Measurements from ENCODE around the gene TMEM53. TPM values are rescaled to one million over a fixed set of nuclear protein-coding genes. Genes with fewer than 3 reads are reported as not detected.

Gene TMEM53
- total RNA-seq, 1 donor from 2014 or later: 11.8 TPM

GRCh38 chr1:44663417-44663816, 10.9 kb downstream of the TMEM53 start:
- no peak for DNase-seq (ENCODE audit: low spot score, unreplicated experiment)
- H3K36me3 Mint-ChIP-seq (ENCODE audit: insufficient read depth): no peaks in the 10 kb centered on the region
- H3K9me3 Mint-ChIP-seq (ENCODE audit: low read depth): no peaks in the 10 kb centered on the region
- no peak overlapping the region for H3K4me3 Mint-ChIP-seq (ENCODE audit: low read depth)
- H3K27me3 Mint-ChIP-seq: no peaks in the 10 kb centered on the region
- H3K4me1 Mint-ChIP-seq (ENCODE audit: low read depth): peaks cover 7% of the 10 kb centered on the region
- TF ChIP-seq, protein P1, sequence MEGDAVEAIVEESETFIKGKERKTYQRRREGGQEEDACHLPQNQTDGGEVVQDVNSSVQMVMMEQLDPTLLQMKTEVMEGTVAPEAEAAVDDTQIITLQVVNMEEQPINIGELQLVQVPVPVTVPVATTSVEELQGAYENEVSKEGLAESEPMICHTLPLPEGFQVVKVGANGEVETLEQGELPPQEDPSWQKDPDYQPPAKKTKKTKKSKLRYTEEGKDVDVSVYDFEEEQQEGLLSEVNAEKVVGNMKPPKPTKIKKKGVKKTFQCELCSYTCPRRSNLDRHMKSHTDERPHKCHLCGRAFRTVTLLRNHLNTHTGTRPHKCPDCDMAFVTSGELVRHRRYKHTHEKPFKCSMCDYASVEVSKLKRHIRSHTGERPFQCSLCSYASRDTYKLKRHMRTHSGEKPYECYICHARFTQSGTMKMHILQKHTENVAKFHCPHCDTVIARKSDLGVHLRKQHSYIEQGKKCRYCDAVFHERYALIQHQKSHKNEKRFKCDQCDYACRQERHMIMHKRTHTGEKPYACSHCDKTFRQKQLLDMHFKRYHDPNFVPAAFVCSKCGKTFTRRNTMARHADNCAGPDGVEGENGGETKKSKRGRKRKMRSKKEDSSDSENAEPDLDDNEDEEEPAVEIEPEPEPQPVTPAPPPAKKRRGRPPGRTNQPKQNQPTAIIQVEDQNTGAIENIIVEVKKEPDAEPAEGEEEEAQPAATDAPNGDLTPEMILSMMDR (IDR thresholded peaks at IDR 0.05; ENCODE audit: unreplicated experiment): no peak
- no peak overlapping the region for H3K27ac Mint-ChIP-seq

DNA sequence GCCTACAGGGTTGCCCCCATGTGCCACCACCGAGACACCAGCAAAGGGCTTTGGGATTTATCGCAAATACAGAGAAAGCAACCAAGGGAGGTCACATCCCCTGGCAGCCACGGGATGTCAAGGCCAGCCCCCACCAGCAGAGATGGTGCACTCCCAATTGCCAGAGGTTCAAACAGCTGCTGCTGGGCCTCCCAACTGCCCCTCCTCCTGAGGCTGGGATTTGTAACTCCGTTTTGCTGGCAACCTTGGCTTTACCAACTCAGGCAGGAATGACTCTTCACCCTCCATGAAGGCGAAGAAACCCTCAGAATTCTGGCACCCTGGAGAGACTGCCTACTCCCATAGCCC, 11.6 kb downstream of the TMEM53 start:
- no peak for DNase-seq (ENCODE audit: low spot score, unreplicated experiment)
- Mint-ChIP-seq H3K27me3 (no peaks in the 10 kb centered on the region), H3K4me1 (ENCODE audit: low read depth) (peaks cover 7% of the 10 kb centered on the region), H3K4me3 (ENCODE audit: low read depth) (no peak overlapping the region), H3K9me3 (ENCODE audit: low read depth) (no peaks in the 10 kb centered on the region), H3K27ac (no peak overlapping the region), H3K36me3 (ENCODE audit: insufficient read depth) (peaks cover 4% of the 10 kb centered on the region)
- TF ChIP-seq, protein P1 (IDR thresholded peaks at IDR 0.05; ENCODE audit: unreplicated experiment): no peak

DNA sequence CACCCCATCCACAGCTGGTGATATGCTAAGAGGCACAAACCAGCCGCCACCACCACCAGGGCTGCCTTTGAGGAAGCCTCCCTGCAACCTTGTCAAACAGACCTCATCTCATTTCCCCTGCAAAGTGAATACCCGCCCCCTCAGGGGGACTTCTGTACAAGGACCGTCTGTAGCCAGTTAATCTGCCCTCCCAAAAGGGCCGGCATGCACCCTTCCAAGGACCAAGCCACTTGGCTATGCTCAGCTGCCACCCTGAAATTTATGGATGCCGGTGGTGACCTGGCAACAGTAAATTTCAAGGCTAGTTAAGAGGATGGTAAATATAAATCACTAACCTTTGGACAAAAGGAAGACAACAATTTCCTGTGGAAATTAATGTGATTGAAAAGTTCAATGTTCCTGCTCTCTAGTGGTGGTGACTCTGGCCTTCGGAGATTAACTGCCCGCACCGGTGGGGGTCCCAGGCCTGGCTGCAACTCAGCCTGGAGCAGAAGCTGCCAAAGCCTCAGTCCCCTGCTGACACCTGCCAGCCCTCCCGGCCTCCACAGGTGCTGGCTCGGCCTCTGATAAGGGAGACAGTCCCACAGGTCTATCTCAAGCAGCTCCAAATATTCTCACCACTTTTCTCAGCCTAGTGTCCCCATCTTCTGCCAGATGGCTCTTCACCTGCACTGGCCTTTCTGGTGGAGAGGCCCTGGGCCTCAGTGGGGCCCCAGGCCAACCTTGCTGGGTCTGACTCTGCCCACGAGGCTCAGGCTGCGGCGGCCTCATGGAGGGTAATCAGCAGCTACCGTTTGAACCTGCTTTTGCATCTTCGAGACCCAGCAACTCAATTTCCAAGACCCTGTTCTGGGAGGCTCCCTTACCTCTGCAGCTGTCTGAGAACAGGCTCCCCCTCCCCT, 12.2 kb downstream of the TMEM53 start:
- Mint-ChIP-seq H3K36me3 (ENCODE audit: insufficient read depth) (peaks cover 5% of the 10 kb centered on the region), H3K9me3 (ENCODE audit: low read depth) (no peaks in the 10 kb centered on the region), H3K4me1 (ENCODE audit: low read depth) (peaks cover 7% of the 10 kb centered on the region), H3K27ac (no peak overlapping the region), H3K27me3 (no peaks in the 10 kb centered on the region), H3K4me3 (ENCODE audit: low read depth) (no peak overlapping the region)
- no peak for DNase-seq (ENCODE audit: low spot score, unreplicated experiment)
- TF ChIP-seq, protein P1 (IDR thresholded peaks at IDR 0.05; ENCODE audit: unreplicated experiment): no peak

- TF ChIP-seq, protein P1 (IDR thresholded peaks at IDR 0.05; ENCODE audit: unreplicated experiment): no peak
- H3K27ac Mint-ChIP-seq: no peak overlapping the region
- H3K4me1 Mint-ChIP-seq (ENCODE audit: low read depth): peaks cover 7% of the 10 kb centered on the region
- no peak for DNase-seq (ENCODE audit: low spot score, unreplicated experiment)
- no peaks in the 10 kb centered on the region for H3K9me3 Mint-ChIP-seq (ENCODE audit: low read depth)
- H3K4me3 Mint-ChIP-seq (ENCODE audit: low read depth): no peak overlapping the region
- H3K36me3 Mint-ChIP-seq (ENCODE audit: insufficient read depth): peaks cover 5% of the 10 kb centered on the region
- no peaks in the 10 kb centered on the region for H3K27me3 Mint-ChIP-seq
Measured at GRCh38 chr1:44660176-44660575, 14.1 kb downstream of the TMEM53 start.

GRCh38 chr1:44659566-44659965, 14.7 kb downstream of the TMEM53 start:
- Mint-ChIP-seq H3K9me3 (ENCODE audit: low read depth) (no peaks in the 10 kb centered on the region), H3K27ac (no peak overlapping the region), H3K4me3 (ENCODE audit: low read depth) (no peak overlapping the region), H3K36me3 (ENCODE audit: insufficient read depth) (peaks cover 5% of the 10 kb centered on the region), H3K27me3 (no peaks in the 10 kb centered on the region), H3K4me1 (ENCODE audit: low read depth) (peaks cover 7% of the 10 kb centered on the region)
- TF ChIP-seq, protein P1 (IDR thresholded peaks at IDR 0.05; ENCODE audit: unreplicated experiment): no peak
- no peak for DNase-seq (ENCODE audit: low spot score, unreplicated experiment)

Data from progenitor cell of endocrine pancreas (in vitro differentiated cells).